Head of caudate nucleus (tissue), 42 donors: ENCODE measurements around the gene RCHY1.

ENCODE experiments used
- DNase-seq, 42 donors: peaks; one replicate each; pipeline versions ENCODE4 v3.0.0 to v3.0.0-alpha.2; 2020 to 2021; ENCODE audit warnings: mixed read lengths in 7 of 42
- intact Hi-C: fragments of 100-400 bp; cut with DNase I; formaldehyde crosslinking; loops from one replicate; pipeline ENCODE4 v1.15.0; 2022

RCHY1 gene

GRCh38 chr4:75469896-75470295 lies 44.3 kb downstream of the RCHY1 start:
- intact Hi-C loops = no loop called here
- no peak for DNase-seq

- DNase-seq = no peak
- intact Hi-C loops = no loop called here
Measured at GRCh38 chr4:75457365-75457764, 56.8 kb downstream of the RCHY1 start.

GRCh38 chr4:75434105-75434504 lies 80.1 kb downstream of the RCHY1 start:
- no peak for DNase-seq
- intact Hi-C loops = no loop called here

GRCh38 chr4:75432683-75433082 lies 81.5 kb downstream of the RCHY1 start:
- intact Hi-C loops = no loop called here

GRCh38 chr4:75429208-75429607 lies 85.0 kb downstream of the RCHY1 start:
- DNase-seq = no peak
- intact Hi-C loops = no loop called here

More at GRCh38 chr4:75432683-75433082, 81.5 kb downstream of the RCHY1 start:
- no peak for DNase-seq
